Small intestine (tissue), 7 donors: ENCODE data around the gene NOX3. TPM values are rescaled to one million over a fixed set of nuclear protein-coding genes. Genes with fewer than 3 reads are reported as not detected.
"Not testable (repeated sequence)": the region's sequence is repeated elsewhere in the genome, so short reads cannot be mapped to it uniquely, and the experiment has no call there.

Experiments
- DNase-seq, 2 donors: peaks; one replicate each; pipeline versions ENCODE4 v3.0.0 to v3.0.0-alpha.2; 2013
- FAIRE-seq: peaks from 2 replicates; lab custom pipeline; 2012; peaks lifted over from hg19 to GRCh38; lab: Jason Lieb, UNC
- H3K27ac ChIP-seq, 3 donors: one replicate each; pipeline ENCODE4 v1.5.1; 2013; ENCODE audit warnings: low read length in 2 of 3, mild to moderate bottlenecking in 2 of 3, control low read depth in 1 of 3, inconsistent platforms in 1 of 3, low read depth in 1 of 3, moderate library complexity in 1 of 3
- H3K27me3 ChIP-seq, 3 donors: one replicate each; pipeline ENCODE4 v1.6.1; 2013; ENCODE audit warnings: low read length in 3 of 3, inconsistent platforms in 1 of 3; ENCODE audit not compliant: control insufficient read depth in 3 of 3, insufficient read depth in 3 of 3
- H3K36me3 ChIP-seq, 3 donors: one replicate each; pipeline ENCODE4 v1.6.1; 2013; ENCODE audit warnings: low read length in 3 of 3, inconsistent platforms in 1 of 3, low read depth in 1 of 3, mild to moderate bottlenecking in 1 of 3, moderate library complexity in 1 of 3; ENCODE audit not compliant: control insufficient read depth in 3 of 3, insufficient read depth in 2 of 3
- H3K4me1 ChIP-seq, 3 donors: one replicate each; pipeline ENCODE4 v1.6.1; 2013; ENCODE audit warnings: low read length in 2 of 3, inconsistent platforms in 1 of 3, low read depth in 1 of 3, mild to moderate bottlenecking in 1 of 3, moderate library complexity in 1 of 3; ENCODE audit not compliant: control insufficient read depth in 3 of 3, insufficient read depth in 2 of 3
- H3K4me3 ChIP-seq, 3 donors: one replicate each; pipeline ENCODE4 v1.5.1; 2013; ENCODE audit warnings: low read length in 3 of 3, control low read depth in 1 of 3, inconsistent platforms in 1 of 3, low read depth in 1 of 3, mild to moderate bottlenecking in 1 of 3, moderate library complexity in 1 of 3
- H3K9me3 ChIP-seq, 2 donors: one replicate each; pipeline ENCODE4 v1.6.1; 2013; ENCODE audit warnings: low read depth in 1 of 2, low read length in 1 of 2; ENCODE audit not compliant: control insufficient read depth in 2 of 2, insufficient read depth in 1 of 2
- WGBS, 3 donors: extraction: QIAGEN DNeasy Blood & Tissue Kit; methylation state at CpG; one replicate each; pipeline ENCODE4 v1.1.7; 2013; 5-methylcytosine and 5-hydroxymethylcytosine counted together
- polyA plus RNA-seq, 4 donors: library from polyadenylated mRNA; stranded (reverse) in 3 of 4; unstranded in 1 of 4; fragments of 200-250 nt in 3 of 4; fragments of 120-200 nt in 1 of 4; gene quantifications; one replicate each; pipeline versions ENCODE4 v1.2.1 to v1.2.3, GENCODE V29; 2013
- donor health status: healthy with polysubstance abuse.
- donor health status: control.
- donor health status: control.
- donor health status: Bipolar disorder and iron deficiency.
- donor health status: healthy.

Gene NOX3
- polyA plus RNA-seq, 4 donors: not detected

DNA sequence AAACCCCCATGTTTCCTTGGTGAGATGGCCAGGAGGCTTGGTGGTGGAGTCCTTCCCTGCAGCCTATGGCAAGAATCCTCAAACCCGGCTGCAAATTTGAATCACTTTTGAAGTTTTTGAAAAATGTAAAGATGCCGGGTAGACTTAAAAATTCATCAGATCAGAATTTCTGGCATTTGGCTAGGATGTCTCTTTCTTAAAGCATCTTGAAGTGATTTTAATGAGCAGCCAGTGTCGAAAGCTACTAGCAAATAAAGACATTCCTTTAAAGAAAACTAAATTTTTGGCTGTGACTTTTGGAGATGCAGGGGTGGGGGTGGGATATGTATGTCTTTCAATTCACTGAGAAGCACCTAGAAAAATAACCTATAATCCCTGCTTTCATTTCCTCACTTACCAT lies 25.6 kb upstream of the NOX3 start:
- no peaks in the 10 kb centered on the region for H3K9me3 ChIP-seq
- WGBS, 3 donors: 87 to 96% (median 96%) methylated on average over 3 of the region's 3 CpGs
- H3K4me3 ChIP-seq: no peak overlapping the region
- no peaks in the 10 kb centered on the region for H3K27me3 ChIP-seq
- no peaks in the 10 kb centered on the region for H3K36me3 ChIP-seq
- FAIRE-seq (no peak), DNase-seq (no peak)
- H3K4me1 ChIP-seq: no peaks in the 10 kb centered on the region
- H3K27ac ChIP-seq: no peak overlapping the region

DNA sequence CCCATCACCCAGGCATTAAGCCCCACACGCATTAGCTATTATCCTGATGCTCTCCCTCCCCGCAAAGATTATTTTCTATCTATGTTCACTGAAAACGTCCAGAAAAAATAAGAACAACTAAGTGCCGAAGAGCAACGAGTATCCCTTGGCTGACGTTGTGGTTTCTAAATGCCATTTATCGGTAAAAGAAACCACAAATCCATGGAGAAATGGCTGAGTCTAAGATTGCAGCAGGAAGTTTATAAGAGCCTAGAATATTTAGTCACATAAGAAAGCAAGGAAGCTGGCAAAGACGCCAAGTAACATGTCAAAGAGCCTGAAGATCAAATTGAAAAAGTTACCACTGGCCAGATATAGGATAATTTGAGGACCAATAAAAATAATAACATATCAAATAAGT lies 18.1 kb upstream of the NOX3 start:
- no peaks in the 10 kb centered on the region for H3K27me3 ChIP-seq
- H3K9me3 ChIP-seq: peaks cover 0 to 13% of the 10 kb centered on the region in 2 donors
- H3K36me3 ChIP-seq: no peaks in the 10 kb centered on the region
- DNase-seq (no peak), FAIRE-seq (no peak)
- H3K4me3 ChIP-seq: no peak overlapping the region
- H3K27ac ChIP-seq: no peak overlapping the region
- WGBS, 3 donors: 90 to 95% (median 91%) methylated on average over 8 of the region's 8 CpGs
- no peaks in the 10 kb centered on the region for H3K4me1 ChIP-seq

DNA sequence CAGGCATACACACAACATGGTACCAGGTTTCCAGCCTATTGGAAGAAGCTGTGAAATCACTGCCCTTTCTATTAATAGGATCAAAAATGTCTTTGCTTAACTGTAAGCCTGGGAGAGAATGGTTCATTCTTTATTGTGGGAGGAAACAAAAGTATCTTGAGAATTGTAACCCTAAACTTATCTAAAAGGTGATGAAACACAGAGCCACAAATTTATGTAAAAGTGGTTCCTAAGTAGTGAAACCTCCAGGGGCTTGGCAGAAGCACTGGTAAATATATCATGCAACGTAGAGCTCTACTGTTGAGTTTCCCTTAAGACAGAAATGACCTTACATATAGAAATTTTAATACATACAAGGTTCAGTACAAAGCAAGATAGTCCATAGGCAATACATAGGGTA lies 17.2 kb upstream of the NOX3 start:
- DNase-seq (no peak), FAIRE-seq (no peak)
- H3K4me3 ChIP-seq: no peak overlapping the region
- no peak overlapping the region for H3K27ac ChIP-seq
- no peaks in the 10 kb centered on the region for H3K27me3 ChIP-seq
- H3K4me1 ChIP-seq: no peaks in the 10 kb centered on the region
- 59 to 78% (median 73%) methylated on average over 1 of the region's 1 CpG for WGBS, 3 donors
- no peaks in the 10 kb centered on the region for H3K36me3 ChIP-seq
- peaks cover 0 to 19% of the 10 kb centered on the region in 2 donors for H3K9me3 ChIP-seq

DNA sequence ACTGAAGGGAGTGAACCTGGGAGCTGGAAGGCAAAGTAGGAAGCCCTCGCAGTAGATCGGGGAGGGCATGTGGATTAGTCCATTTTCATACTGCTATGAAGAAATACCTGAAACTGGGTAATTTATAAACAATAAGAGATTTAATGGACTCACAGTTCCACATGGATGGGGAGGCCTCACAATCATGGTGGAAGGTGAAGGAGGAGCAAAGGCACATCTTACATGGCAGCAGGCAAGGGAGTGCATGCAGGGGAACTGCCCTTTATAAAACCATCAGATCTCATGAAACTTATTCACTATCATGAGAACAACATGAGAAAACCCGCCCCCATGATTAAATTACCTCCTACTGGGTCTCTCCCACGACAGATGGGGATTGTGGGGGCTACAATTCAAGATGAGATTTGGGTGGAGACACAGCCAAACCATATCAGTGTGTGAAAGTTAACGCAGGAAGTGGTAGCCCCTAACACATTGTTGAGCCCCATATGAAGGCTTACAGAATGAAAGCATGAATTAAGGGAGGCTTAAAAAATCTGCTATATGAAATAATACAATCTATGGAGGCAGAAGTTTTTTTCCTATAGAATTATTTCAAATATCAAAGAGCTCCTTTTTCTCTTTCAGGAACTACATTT lies 15.5 kb upstream of the NOX3 start:
- FAIRE-seq, H3K27ac ChIP-seq, DNase-seq, H3K4me1 ChIP-seq, H3K36me3 ChIP-seq, H3K27me3 ChIP-seq, H3K4me3 ChIP-seq: not testable (repeated sequence)
- peaks cover 0 to 31% of the 10 kb centered on the region in 2 donors for H3K9me3 ChIP-seq
- 83 to 92% (median 87%) methylated on average over 5 of the region's 5 CpGs for WGBS, 3 donors

DNA sequence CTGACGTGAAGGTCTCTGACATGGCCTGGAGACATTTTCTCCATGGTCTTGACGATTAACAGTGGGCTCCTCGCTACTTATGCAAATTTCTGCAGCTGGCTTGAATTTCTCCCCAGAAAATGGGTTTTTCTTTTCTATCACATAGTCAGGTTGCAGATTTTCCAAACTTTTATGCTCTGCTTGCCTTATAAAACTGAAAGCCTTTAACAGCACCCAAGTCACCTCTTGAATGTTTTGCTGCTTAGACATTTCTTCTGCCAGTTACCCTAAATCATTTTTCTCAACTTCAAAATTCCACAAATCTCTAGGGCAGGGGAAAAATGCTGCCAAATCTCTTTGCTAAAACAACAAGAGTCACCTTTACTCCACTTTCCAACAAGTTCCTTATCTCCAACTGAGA lies 12.9 kb upstream of the NOX3 start:
- not testable (repeated sequence) for FAIRE-seq, H3K4me3 ChIP-seq, H3K27ac ChIP-seq, H3K36me3 ChIP-seq, H3K27me3 ChIP-seq, DNase-seq, H3K4me1 ChIP-seq
- 90 to 96% (median 91%) methylated on average over 3 of the region's 3 CpGs for WGBS, 3 donors
- peaks cover 0 to 34% of the 10 kb centered on the region in 2 donors for H3K9me3 ChIP-seq

DNA sequence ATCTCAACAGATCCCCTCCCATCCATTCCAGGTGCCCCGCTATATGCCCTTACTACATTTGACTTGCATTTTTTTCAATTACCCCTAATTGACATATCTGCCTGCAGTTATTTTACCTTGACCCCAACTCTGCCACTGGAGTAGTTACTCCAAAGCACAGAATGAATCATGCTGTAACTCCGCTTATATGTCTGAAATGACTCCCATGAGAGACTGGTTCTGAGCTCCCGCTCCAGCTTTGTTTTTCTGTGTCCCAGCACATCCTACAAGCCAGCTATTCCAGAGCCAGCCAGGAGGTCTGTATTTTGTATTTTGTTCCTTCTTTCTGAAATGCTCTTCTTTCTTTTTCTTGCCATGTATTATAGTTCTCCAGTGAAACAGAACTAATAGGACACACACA lies 10.9 kb upstream of the NOX3 start:
- no peak for DNase-seq
- WGBS, 3 donors: 93 to 98% (median 94%) methylated on average over 3 of the region's 3 CpGs
- no peaks in the 10 kb centered on the region for H3K4me1 ChIP-seq
- FAIRE-seq: no peak
- H3K9me3 ChIP-seq: peaks cover 0 to 34% of the 10 kb centered on the region in 2 donors
- H3K36me3 ChIP-seq: no peaks in the 10 kb centered on the region
- no peak overlapping the region for H3K4me3 ChIP-seq
- no peaks in the 10 kb centered on the region for H3K27me3 ChIP-seq
- H3K27ac ChIP-seq: no peak overlapping the region

DNA sequence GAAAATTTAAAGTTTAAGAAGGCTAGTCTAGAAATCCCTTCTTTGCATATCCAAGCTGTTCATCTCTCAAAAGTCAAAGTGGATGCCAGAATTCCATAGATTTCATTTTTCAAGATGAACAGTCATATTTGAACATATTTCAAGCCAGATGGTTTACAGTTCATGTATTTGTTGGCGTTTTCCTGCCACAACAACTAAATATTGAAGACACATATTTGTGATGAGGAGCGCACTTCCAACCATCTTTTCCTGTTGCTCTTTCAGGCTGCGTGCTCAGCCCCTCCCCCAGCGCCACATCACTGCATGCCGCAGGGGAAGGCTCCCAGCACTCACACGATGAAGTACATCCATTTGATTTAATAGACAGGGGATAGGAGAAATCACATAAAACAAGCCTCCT lies 5.9 kb upstream of the NOX3 start:
- no peak overlapping the region for H3K27ac ChIP-seq
- H3K4me1 ChIP-seq: no peaks in the 10 kb centered on the region
- no peak for FAIRE-seq
- DNase-seq: no peak
- H3K9me3 ChIP-seq: peaks cover 0 to 6% of the 10 kb centered on the region in 2 donors
- H3K4me3 ChIP-seq: no peak overlapping the region
- no peaks in the 10 kb centered on the region for H3K27me3 ChIP-seq
- H3K36me3 ChIP-seq: no peaks in the 10 kb centered on the region
- WGBS, 3 donors: 62 to 84% (median 82%) methylated on average over 6 of the region's 6 CpGs

DNA sequence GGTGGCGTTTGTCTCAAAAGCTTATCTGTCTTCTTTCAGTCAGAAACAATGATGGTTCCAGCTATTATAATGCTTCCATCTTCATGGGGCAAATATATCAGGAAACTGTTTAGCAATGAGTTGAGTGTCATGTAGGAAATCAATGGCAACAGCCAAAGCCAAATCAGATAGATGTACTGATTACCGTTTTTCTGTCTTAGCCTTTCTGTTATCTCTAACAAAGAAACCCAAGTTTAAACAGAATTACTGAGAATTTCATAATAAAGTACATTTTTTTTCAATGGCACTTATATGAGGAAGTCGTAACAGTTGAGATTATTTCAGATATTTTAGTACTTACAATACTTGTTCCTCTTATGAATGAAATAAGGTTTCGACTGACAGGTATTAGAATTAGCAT lies 1.2 kb downstream of the NOX3 start:
- Histone ChIP-seq H3K4me1 (no peaks in the 10 kb centered on the region), H3K9me3 (no peaks in the 10 kb centered on the region), H3K27me3 (no peaks in the 10 kb centered on the region), H3K27ac (no peak overlapping the region), H3K36me3 (no peaks in the 10 kb centered on the region), H3K4me3 (no peak overlapping the region)
- no peak for DNase-seq
- 55 to 67% (median 60%) methylated on average over 4 of the region's 4 CpGs for WGBS, 3 donors
- no peak for FAIRE-seq

DNA sequence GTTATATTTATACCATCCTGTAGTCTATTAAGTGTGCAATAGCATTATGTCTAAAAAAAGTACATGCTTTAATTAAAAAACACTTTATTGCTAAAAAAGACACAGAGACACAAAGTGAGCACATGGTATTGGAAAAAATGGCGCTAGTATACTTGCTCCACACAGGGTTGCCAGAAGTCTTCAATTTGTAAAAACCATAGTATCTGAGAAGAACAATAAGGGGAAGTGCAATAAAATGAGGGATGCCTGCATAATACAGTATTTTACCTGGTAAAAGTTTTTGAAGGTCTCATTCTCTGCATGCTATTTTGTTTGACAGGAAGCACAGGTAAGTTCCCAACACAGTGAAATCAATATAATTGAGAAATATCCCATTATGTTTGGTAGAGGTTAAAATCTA lies 1.6 kb downstream of the NOX3 start:
- DNase-seq: no peak
- H3K27ac ChIP-seq: no peak overlapping the region
- peaks cover 0 to under 1% (median 0%) of the 10 kb centered on the region in 3 donors for H3K27me3 ChIP-seq
- H3K4me3 ChIP-seq: no peak overlapping the region
- H3K9me3 ChIP-seq: no peaks in the 10 kb centered on the region
- H3K36me3 ChIP-seq: no peaks in the 10 kb centered on the region
- no peaks in the 10 kb centered on the region for H3K4me1 ChIP-seq
- FAIRE-seq: no peak
- 84 to 90% (median 89%) methylated on average over 1 of the region's 1 CpG for WGBS, 3 donors
